Large intestine (tissue), 3 donors: ENCODE measurements around the gene HCRTR1. TPM values are rescaled to one million over a fixed set of nuclear protein-coding genes. Genes with fewer than 3 reads are reported as not detected.

ENCODE experiments used
- DNase-seq, 2 donors: peaks; one replicate each; pipeline versions ENCODE4 v3.0.0 to v3.0.0-alpha.2; 2013
- H3K27ac ChIP-seq: one replicate; pipeline ENCODE4 v1.5.1; 2013; ENCODE audit warnings: low read length
- H3K27me3 ChIP-seq: 2 replicates; pipeline ENCODE4 v1.6.1; 2013; ENCODE audit warnings: low read length; ENCODE audit not compliant: control insufficient read depth, insufficient read depth
- H3K36me3 ChIP-seq: 2 replicates; pipeline ENCODE4 v1.6.1; 2013; ENCODE audit warnings: low read length; ENCODE audit not compliant: control insufficient read depth, insufficient read depth
- H3K4me1 ChIP-seq: one replicate; pipeline ENCODE4 v1.6.1; 2013; ENCODE audit warnings: low read length; ENCODE audit not compliant: control insufficient read depth, insufficient read depth
- H3K4me3 ChIP-seq: one replicate; pipeline ENCODE4 v1.5.1; 2013; ENCODE audit warnings: low read length
- H3K9me3 ChIP-seq: one replicate; pipeline ENCODE4 v1.6.1; 2013; ENCODE audit warnings: mild to moderate bottlenecking, low read depth, low read length, moderate library complexity; ENCODE audit not compliant: control insufficient read depth
- WGBS: methylation state at CpG from one replicate; pipeline ENCODE4 v1.1.5; 2013; ENCODE audit warnings: low lambda C conversion rate; ENCODE audit not compliant: insufficient coverage; 5-methylcytosine and 5-hydroxymethylcytosine counted together
- polyA plus RNA-seq: library from polyadenylated mRNA; unstranded; fragments of 120-200 nt; gene quantifications from one replicate; pipeline ENCODE4 v1.2.1, GENCODE V29; 2013

HCRTR1 gene
- polyA plus RNA-seq, 1 donor, result 0.81 TPM

DNA sequence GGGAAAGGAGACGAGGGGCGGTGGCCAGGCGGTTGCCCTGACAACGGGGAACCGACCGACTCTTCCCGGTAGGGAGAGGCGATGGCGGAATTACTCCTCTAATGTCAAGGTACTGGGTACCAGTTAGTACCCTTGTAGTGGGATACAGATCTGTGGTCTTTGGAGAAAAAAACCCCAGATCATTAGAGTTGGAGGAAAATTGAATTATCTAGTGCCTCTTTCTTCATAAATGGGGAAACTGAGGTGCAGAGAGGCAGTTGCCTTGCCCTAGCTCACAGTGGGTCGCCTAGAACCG, 27.7 kb downstream of the HCRTR1 start:
- no peaks in the 10 kb centered on the region for H3K27me3 ChIP-seq
- no peaks in the 10 kb centered on the region for H3K36me3 ChIP-seq
- no CpG with 5 or more reads among the region's 11 CpGs for WGBS
- H3K9me3 ChIP-seq, result no peaks in the 10 kb centered on the region
- H3K27ac ChIP-seq, result peak overlapping the region; percentile 93
- peak overlapping the region; percentile 70 for H3K4me3 ChIP-seq
- H3K4me1 ChIP-seq, result peaks cover 18% of the 10 kb centered on the region
- DNase-seq, result no peak

DNA sequence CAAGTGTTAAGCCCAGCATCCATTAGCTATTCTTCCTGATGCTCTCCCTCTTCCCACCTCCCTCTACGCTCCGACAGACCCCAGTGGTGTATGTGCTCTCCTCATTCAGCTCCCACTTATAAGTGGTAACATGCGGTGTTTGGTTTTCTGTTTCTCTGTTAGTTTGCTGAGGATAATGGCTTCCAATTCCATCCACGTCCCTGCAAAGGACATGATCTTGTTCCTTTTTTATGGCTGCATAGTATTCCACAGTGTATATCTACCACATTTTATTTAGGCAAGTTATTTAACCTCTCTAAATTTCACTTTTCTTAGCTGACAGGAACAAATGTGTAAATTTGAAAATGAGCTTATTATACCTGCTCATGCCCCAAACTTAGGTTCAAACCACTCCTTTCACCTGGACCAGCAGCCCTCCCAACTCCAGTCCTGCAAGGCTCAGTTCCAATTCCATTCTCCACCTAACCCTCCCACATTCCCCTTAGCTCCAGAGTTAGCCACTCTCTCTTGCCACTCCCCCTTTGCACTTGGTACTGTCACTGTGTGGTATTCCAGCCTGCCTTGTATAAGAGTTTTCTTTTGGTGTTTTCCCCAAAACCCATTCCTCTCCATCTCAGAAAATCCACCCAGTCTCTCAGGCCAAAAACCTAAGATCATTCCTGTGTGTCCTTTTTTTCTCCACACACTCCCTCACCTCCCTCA, 28.9 kb downstream of the HCRTR1 start:
- no peaks in the 10 kb centered on the region for H3K27me3 ChIP-seq
- H3K9me3 ChIP-seq, result no peaks in the 10 kb centered on the region
- DNase-seq, result no peak
- peaks cover 30% of the 10 kb centered on the region for H3K4me1 ChIP-seq
- WGBS, result 100% methylated on average over 1 of the region's 4 CpGs
- H3K27ac ChIP-seq, result no peak overlapping the region
- H3K36me3 ChIP-seq, result no peaks in the 10 kb centered on the region
- no peak overlapping the region for H3K4me3 ChIP-seq

DNA sequence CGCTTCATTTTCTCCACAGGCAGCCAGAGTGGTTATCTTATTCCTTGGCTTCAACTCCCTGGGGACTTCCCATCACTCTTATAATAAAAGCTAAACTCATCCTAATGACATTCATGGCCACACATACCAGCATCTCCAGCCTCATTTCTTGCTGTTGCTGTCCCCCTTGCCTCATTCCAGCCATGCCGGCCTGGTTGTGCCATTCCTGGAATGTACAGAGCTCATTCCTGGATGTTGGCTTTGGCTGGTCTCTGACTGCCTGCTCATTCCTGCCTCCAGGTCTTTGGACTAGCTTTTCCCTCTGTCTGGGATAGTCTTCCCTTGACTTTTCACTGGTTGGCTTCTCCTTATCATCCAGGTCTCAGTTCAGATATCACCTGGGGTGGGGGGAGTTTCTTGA, 29.6 kb downstream of the HCRTR1 start:
- no peak for DNase-seq
- Histone ChIP-seq H3K9me3 (no peaks in the 10 kb centered on the region), H3K4me1 (peaks cover 36% of the 10 kb centered on the region), H3K27ac (no peak overlapping the region), H3K27me3 (no peaks in the 10 kb centered on the region), H3K36me3 (peaks cover 2% of the 10 kb centered on the region), H3K4me3 (no peak overlapping the region)
- no CpG with 5 or more reads among the region's 2 CpGs for WGBS

DNA sequence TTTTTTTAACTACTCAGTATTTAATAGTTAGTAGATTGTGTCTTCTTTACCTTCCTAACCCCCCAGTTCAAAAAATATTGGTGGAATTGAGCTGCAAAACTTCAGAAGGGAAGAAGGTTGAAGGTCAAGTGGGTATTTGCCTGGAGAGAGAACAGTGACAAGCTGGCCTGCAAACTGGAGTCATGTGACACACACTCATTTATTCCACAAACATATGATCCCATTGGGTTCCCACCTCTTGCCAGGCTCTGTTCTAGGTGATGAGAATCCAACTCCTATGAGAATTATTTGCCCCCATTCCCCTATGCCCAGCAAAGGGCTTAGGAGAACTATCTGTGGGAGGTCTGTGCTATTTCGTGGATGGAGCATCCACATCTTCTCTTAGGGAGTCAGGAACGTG, 30.7 kb downstream of the HCRTR1 start:
- Histone ChIP-seq H3K27me3 (no peaks in the 10 kb centered on the region), H3K4me3 (no peak overlapping the region), H3K4me1 (peaks cover 36% of the 10 kb centered on the region), H3K9me3 (no peaks in the 10 kb centered on the region), H3K36me3 (peaks cover 12% of the 10 kb centered on the region), H3K27ac (no peak overlapping the region)
- WGBS, result no CpG with 5 or more reads among the region's 2 CpGs
- DNase-seq, result no peak

DNA sequence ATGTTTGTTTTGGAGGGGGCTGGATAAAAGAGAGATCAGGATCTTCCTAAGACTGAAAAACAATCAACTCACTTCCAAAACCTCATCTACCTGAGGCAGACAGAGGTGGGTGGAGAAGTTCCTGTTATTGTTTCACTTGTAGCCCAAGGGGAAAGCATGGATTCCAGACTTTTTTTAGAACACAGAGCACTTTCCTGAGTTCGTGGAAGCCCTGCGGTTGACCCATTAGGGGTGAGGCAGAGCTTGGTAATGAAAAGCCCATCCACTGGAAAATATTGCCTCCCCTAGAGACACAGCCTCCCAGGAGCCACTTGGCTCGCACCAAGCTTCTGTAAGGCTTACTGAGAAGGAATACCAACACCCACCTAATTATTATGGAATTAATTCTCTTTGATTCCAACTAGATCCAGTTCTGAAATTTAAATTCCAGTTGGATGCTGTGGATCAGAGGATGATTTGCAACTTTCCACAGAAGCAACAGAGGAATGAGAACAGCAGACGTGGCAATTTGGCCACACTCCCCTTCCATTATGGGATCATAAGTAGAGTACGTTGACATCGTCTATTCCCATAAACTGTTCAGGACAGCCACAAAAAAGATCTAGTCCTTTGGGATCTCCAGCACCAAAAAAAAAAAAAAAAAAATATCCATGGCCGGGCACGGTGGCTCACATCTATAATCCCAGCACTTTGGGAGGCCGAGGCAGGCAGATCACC, 31.3 kb downstream of the HCRTR1 start:
- Histone ChIP-seq H3K4me1 (peaks cover 30% of the 10 kb centered on the region), H3K36me3 (peaks cover 17% of the 10 kb centered on the region), H3K9me3 (no peaks in the 10 kb centered on the region), H3K27me3 (no peaks in the 10 kb centered on the region), H3K27ac (no peak overlapping the region), H3K4me3 (no peak overlapping the region)
- WGBS, result 80% methylated on average over 1 of the region's 9 CpGs
- DNase-seq, result no peak

DNA sequence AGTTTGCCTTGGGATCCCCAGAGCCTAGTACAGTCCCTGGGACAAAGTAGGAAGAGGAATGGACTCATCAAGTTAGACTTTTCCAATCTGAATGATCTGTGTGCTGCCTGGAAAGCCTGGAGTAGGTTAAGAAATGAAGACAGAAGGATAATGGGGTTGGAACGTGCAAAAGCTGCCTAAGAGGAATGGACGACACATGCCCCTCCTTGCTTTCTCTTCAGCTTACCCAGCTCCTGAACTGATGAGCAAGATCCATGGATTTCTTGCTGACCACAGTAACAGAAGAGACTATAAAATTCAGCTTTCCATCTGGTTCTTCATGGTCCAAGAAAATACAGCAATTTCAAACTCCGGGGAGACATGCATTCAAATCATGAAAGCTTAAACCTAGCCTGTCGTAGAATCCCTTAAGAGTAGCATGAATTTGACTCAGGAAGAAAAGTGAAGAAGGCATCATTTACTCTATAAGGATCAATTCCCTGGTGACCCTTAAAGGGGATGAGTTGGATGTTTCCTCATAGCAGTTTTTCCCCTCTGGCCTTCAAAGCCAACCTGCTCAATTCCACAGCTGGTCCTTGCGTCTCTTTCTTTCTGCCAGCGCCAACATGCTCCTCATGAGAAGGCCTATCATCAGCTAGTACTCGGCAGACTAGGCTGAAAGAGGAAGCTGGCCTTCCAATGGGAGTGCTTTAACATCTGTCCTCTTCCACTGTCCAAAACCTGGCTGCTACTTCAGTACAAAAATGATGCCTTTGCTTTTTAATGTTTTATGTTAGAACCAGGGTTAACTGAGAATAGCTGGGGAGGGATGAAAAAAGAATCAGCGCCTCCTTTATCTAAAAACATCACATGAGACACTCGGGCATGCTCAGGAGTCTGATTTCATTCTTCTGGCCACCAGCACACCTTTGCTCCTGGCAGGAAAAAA, 32.9 kb downstream of the HCRTR1 start:
- Histone ChIP-seq H3K9me3 (no peaks in the 10 kb centered on the region), H3K36me3 (peaks cover 25% of the 10 kb centered on the region), H3K4me1 (peaks cover 28% of the 10 kb centered on the region), H3K4me3 (no peak overlapping the region), H3K27me3 (no peaks in the 10 kb centered on the region), H3K27ac (peak overlapping the region; percentile 55)
- WGBS, result no CpG with 5 or more reads among the region's 9 CpGs
- DNase-seq, result no peak

DNA sequence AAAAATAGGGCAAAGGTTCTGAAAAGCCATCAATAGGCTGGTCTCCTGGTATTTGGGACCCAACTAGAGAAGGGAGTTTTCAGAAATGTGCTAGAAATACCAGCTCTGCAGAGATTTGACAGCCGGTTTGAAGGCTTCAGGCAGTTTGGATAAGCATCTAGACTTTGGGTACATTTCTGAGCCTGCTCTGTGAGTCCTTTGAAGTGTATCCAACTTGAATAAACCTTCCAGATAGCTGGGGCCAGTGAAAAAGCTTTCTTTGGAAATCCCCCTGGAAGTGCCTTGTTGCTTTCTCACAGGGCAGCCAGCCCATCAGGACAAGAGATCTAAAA, 33.6 kb downstream of the HCRTR1 start:
- whole genome bisulfite sequencing, result no CpG with 5 or more reads among the region's 1 CpG
- Histone ChIP-seq H3K36me3 (peaks cover 32% of the 10 kb centered on the region), H3K27me3 (no peaks in the 10 kb centered on the region), H3K27ac (peak overlapping the region; percentile 55), H3K4me3 (no peak overlapping the region), H3K9me3 (no peaks in the 10 kb centered on the region), H3K4me1 (peaks cover 23% of the 10 kb centered on the region)
- peak in 1 of 2 donors; percentile 75 for DNase-seq

DNA sequence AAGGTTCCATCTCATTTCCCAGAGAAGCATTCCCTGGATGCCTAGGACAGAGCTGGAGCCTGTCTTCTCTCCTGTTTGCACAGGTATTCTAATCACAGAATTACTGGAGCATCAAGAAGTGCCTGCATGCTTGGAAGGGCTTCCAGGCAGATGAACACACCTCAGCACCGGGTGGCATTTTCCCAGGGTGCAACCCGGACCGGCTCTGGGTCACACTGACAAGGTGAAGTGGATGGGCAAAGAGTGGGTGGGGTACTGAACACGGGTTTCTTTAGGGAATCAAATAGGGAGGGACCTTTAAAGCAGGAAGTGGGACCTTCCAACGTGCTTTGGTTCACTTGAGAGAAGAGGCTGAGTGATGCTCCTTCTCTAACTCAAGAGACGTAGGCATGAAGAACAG, 34.3 kb downstream of the HCRTR1 start:
- H3K36me3 ChIP-seq, result peaks cover 36% of the 10 kb centered on the region
- no peaks in the 10 kb centered on the region for H3K27me3 ChIP-seq
- WGBS, result no CpG with 5 or more reads among the region's 6 CpGs
- no peak overlapping the region for H3K4me3 ChIP-seq
- H3K27ac ChIP-seq, result peak overlapping the region; percentile 55
- no peaks in the 10 kb centered on the region for H3K9me3 ChIP-seq
- no peak for DNase-seq
- peaks cover 23% of the 10 kb centered on the region for H3K4me1 ChIP-seq

DNA sequence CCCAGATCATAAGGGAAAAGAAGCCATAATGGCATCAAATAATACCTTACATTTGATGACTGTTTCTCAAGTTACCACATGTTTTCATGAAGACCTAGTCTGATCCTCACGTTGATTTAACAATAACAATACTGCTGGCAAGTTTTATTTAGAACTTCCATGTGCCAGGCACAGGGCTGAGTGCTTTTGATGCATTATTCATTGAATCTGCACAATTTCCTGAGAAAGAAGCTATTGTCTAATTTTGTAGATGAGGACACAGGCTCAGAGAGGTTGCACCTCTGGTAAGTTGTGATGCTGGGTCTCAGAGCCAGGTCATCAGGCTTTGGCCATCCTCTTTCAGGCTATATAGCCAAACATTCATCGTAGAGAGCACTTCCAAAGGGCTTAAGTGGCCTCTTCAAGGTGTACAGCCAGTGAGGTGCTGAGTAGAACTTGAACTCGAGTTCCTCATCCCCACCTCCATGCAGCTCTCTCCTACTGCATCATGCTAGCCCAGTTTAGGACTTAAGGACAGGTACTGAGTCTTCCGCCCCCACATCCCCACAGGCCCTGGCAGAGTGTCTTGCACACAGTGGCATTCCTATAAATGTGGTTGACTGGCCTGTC, 35.5 kb downstream of the HCRTR1 start:
- peaks cover 44% of the 10 kb centered on the region for H3K36me3 ChIP-seq
- H3K4me3 ChIP-seq, result no peak overlapping the region
- DNase-seq, result no peak
- H3K9me3 ChIP-seq, result no peaks in the 10 kb centered on the region
- no peaks in the 10 kb centered on the region for H3K27me3 ChIP-seq
- no CpG with 5 or more reads among the region's 4 CpGs for WGBS
- H3K27ac ChIP-seq, result no peak overlapping the region
- peaks cover 23% of the 10 kb centered on the region for H3K4me1 ChIP-seq
